Measurements from ENCODE around the gene PPP4C.

DNA sequence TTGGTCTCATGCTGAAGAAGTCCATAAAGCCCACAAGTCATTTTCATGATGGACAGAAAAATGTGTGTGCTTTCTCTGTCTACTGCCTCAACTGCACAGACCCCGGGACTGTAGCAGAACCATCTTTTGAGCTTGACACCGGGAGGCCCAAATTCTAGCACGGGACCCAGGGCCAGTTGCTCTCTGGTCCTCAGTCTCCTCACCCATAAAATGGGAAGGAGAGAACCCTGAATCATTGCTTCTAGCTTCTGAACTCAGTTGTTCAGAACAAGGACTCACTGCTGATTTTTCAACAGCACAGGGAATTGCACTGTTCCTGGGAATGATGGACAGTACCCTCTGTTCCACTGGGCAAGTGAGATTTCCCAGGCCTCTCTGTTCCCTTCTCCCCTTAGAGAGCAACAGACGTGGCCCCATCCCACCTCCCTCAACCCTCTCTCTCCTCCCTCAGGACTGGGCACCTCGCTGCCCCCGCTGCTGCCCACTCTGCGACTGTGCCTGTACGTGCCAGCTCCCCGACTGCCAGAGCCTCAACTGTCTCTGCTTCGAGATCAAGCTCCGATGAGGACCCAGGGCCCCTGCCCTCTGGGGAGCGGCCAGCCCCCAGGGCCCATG is 12.4 kb upstream of the PPP4C start:
- TF ChIP-seq POLR2A (IDR thresholded peaks at IDR 0.05) = no peak
- TF ChIP-seq, protein P1, sequence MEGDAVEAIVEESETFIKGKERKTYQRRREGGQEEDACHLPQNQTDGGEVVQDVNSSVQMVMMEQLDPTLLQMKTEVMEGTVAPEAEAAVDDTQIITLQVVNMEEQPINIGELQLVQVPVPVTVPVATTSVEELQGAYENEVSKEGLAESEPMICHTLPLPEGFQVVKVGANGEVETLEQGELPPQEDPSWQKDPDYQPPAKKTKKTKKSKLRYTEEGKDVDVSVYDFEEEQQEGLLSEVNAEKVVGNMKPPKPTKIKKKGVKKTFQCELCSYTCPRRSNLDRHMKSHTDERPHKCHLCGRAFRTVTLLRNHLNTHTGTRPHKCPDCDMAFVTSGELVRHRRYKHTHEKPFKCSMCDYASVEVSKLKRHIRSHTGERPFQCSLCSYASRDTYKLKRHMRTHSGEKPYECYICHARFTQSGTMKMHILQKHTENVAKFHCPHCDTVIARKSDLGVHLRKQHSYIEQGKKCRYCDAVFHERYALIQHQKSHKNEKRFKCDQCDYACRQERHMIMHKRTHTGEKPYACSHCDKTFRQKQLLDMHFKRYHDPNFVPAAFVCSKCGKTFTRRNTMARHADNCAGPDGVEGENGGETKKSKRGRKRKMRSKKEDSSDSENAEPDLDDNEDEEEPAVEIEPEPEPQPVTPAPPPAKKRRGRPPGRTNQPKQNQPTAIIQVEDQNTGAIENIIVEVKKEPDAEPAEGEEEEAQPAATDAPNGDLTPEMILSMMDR (IDR thresholded peaks at IDR 0.05) = no peak

All from body of pancreas (tissue), 4 donors.